ENCODE data around the gene ENG. TPM values are rescaled to one million over a fixed set of nuclear protein-coding genes. Genes with fewer than 3 reads are reported as not detected.
A peak's percentile ranks its signal among the peaks of the same experiment; 100 is the strongest.

The ENG gene
- total RNA-seq, 3 donors from 2014 or later (not counting 1 experiment from before 2014, with no cell fraction given): 8.5 to 13.6 (median 12.3) TPM

DNA sequence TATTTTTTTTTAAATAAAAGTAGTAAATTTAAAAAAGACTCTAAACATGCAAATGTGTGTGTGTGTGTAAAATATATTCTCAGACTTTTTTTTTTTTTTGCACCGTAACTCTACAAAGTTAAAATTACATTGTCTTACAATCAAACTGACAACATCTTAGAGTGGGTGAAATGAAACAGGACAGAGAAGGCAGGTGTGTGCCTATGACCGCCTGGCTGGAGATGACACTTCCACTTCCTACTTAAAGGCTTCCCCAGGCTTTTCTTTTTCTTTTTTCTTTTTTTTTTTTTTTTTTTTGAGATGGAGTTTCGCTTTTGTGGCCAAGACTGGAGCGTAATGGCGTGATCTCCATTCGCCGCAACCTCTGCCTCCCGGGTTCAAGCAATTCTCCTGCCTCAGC, 25.7 kb upstream of the ENG start:
- no peak overlapping the region for H3K4me3 Mint-ChIP-seq
- H3K27me3 ChIP-seq (ENCODE audit: control insufficient read depth, insufficient read depth, low read length): no peaks in the 10 kb centered on the region

DNA sequence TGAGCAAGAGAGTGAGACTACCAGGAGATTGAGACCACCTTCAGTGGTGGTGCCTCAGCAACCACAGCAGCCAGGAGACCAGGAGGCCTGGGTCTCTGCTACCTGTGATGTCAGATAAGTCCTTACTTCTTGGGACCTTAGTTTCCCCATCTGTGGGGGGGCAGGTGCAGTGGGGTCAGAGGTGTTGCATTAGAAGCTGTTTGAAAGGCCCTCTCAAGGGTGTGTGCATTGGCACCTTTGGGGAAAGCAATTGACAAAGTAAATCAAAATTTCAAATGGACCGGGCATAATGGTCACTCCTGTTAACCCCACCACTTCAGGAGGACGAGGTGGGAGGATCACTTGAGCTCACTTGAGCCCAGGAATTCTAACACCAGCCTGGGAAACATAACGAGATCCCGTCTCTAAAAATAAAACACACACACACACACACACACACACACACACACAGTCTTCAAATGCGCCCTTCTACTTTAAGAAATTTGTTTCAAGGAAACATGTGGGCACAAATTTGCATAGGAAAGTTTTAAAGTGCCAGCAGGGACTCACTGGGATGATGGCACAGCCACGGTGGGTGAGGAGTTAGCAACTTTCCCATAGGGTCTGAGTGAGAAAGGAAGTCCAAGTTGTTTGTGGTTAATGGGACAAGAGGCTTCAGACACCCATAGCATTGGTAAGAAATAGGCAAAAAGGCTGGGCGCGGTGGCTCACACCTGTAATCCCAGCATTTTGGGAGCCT, 24.4 kb upstream of the ENG start:
- H3K27ac Mint-ChIP-seq: peak overlapping the region in 1 of 2 donors; percentile 27
- H3K27ac ChIP-seq (ENCODE audit: low read length): no peak overlapping the region
- intact Hi-C loops (cut with micrococcal nuclease): no loop called here
- 72% methylated on average over 8 of the region's 8 CpGs for WGBS (ENCODE audit: insufficient coverage)
- peaks cover 8 to 20% of the 10 kb centered on the region in 2 donors for H3K4me1 Mint-ChIP-seq
- H3K36me3 Mint-ChIP-seq: no peaks in the 10 kb centered on the region
- no peaks in the 10 kb centered on the region for H3K9me3 Mint-ChIP-seq
- H3K4me3 Mint-ChIP-seq: no peak overlapping the region
- DNase-seq: no peak
- no peaks in the 10 kb centered on the region for H3K27me3 ChIP-seq (ENCODE audit: control insufficient read depth, insufficient read depth, low read length)
- H3K36me3 ChIP-seq (ENCODE audit: control insufficient read depth, insufficient read depth, low read length): no peaks in the 10 kb centered on the region
- H3K9me3 ChIP-seq (ENCODE audit: control insufficient read depth, insufficient read depth, low read length): no peaks in the 10 kb centered on the region
- ATAC-seq: no peak
- H3K4me1 ChIP-seq (ENCODE audit: control insufficient read depth, insufficient read depth, low read length): peaks cover 10% of the 10 kb centered on the region
- H3K4me3 ChIP-seq (ENCODE audit: low read length): no peak overlapping the region
- H3K27me3 Mint-ChIP-seq (ENCODE audit: low read depth in 2 of 2): no peaks in the 10 kb centered on the region
- TF ChIP-seq, protein P1, sequence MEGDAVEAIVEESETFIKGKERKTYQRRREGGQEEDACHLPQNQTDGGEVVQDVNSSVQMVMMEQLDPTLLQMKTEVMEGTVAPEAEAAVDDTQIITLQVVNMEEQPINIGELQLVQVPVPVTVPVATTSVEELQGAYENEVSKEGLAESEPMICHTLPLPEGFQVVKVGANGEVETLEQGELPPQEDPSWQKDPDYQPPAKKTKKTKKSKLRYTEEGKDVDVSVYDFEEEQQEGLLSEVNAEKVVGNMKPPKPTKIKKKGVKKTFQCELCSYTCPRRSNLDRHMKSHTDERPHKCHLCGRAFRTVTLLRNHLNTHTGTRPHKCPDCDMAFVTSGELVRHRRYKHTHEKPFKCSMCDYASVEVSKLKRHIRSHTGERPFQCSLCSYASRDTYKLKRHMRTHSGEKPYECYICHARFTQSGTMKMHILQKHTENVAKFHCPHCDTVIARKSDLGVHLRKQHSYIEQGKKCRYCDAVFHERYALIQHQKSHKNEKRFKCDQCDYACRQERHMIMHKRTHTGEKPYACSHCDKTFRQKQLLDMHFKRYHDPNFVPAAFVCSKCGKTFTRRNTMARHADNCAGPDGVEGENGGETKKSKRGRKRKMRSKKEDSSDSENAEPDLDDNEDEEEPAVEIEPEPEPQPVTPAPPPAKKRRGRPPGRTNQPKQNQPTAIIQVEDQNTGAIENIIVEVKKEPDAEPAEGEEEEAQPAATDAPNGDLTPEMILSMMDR (IDR thresholded peaks at IDR 0.05): no peak

More for the DNA sequence above, 25.7 kb upstream of the ENG start:
- Mint-ChIP-seq H3K9me3 (no peaks in the 10 kb centered on the region), H3K27me3 (ENCODE audit: low read depth in 2 of 2) (no peaks in the 10 kb centered on the region), H3K4me1 (peaks cover 20 to 34% of the 10 kb centered on the region in 2 donors), H3K27ac (no peak overlapping the region), H3K36me3 (no peaks in the 10 kb centered on the region)
- DNase-seq: no peak
- 73% methylated on average over 6 of the region's 8 CpGs for WGBS (ENCODE audit: insufficient coverage)
- TF ChIP-seq, protein P1 (IDR thresholded peaks at IDR 0.05): no peak
- no peaks in the 10 kb centered on the region for H3K9me3 ChIP-seq (ENCODE audit: control insufficient read depth, insufficient read depth, low read length)
- peaks cover 23% of the 10 kb centered on the region for H3K4me1 ChIP-seq (ENCODE audit: control insufficient read depth, insufficient read depth, low read length)
- intact Hi-C loops (cut with micrococcal nuclease): no loop called here
- no peak for ATAC-seq
- no peak overlapping the region for H3K27ac ChIP-seq (ENCODE audit: low read length)
- H3K36me3 ChIP-seq (ENCODE audit: control insufficient read depth, insufficient read depth, low read length): peaks cover 7% of the 10 kb centered on the region
- no peak overlapping the region for H3K4me3 ChIP-seq (ENCODE audit: low read length)

DNA sequence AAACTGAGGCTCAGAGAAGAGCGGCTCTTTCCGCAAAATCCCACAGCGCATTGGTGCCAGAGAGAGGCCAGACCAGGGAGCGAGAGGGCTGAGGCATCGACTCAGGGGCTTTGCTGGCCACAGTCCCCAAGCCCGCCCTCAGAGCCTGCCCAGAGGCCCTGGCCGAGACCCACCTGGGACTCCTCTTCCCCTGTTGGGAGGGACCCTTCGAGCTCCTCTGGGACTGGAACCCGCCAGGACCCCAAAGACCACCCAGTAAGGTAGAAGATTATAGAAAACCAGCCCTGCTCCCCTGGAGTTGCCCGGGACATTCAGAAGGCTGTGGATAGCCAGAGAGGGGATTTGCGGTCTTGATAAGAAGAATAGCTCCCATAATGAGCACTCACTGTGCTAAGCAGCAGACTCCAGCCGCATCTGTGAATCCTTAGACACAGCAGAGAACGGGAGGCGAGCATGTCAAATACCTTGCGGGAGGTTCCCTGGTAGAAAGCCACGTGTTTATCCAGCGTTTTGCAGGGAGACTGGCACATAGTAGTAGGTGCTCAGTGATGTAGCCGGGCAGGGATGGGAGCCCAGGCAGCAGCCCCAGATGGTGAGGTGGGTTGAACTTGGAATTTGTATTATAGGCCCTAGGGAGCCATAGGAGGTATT, 23.7 kb upstream of the ENG start:
- no peak overlapping the region for H3K27ac ChIP-seq (ENCODE audit: low read length)
- H3K4me3 ChIP-seq (ENCODE audit: low read length): no peak overlapping the region
- no peaks in the 10 kb centered on the region for H3K36me3 ChIP-seq (ENCODE audit: control insufficient read depth, insufficient read depth, low read length)
- H3K27me3 ChIP-seq (ENCODE audit: control insufficient read depth, insufficient read depth, low read length): no peaks in the 10 kb centered on the region
- peaks cover 8% of the 10 kb centered on the region for H3K4me1 ChIP-seq (ENCODE audit: control insufficient read depth, insufficient read depth, low read length)
- DNase-seq: no peak
- Mint-ChIP-seq H3K9me3 (no peaks in the 10 kb centered on the region), H3K27me3 (ENCODE audit: low read depth in 2 of 2) (no peaks in the 10 kb centered on the region), H3K4me1 (peaks cover 8 to 20% of the 10 kb centered on the region in 2 donors), H3K36me3 (no peaks in the 10 kb centered on the region), H3K27ac (peak overlapping the region; percentile 27 to 54), H3K4me3 (peak overlapping the region; percentile 52)
- intact Hi-C loops (cut with micrococcal nuclease): no loop called here
- no peak for ATAC-seq
- no peaks in the 10 kb centered on the region for H3K9me3 ChIP-seq (ENCODE audit: control insufficient read depth, insufficient read depth, low read length)
- TF ChIP-seq, protein P1 (IDR thresholded peaks at IDR 0.05): no peak
- WGBS (ENCODE audit: insufficient coverage): 89% methylated on average over 18 of the region's 18 CpGs

All from natural killer cell (primary cell).